Subcutaneous abdominal adipose tissue (tissue), 5 donors: ENCODE measurements around the gene KRT74.
A peak's percentile ranks its signal among the peaks of the same experiment; 100 is the strongest.

Experiments used
- H3K27ac ChIP-seq: one replicate; pipeline ENCODE4 v1.7.0; 2013; ENCODE audit warnings: low read depth, mild to moderate bottlenecking, inconsistent platforms, low read length, moderate library complexity
- H3K27me3 ChIP-seq, 5 donors: one replicate each; pipeline ENCODE4 v1.7.0; 2013; ENCODE audit warnings: low read length in 5 of 5, inconsistent platforms in 1 of 5; ENCODE audit not compliant: control insufficient read depth in 5 of 5, insufficient read depth in 4 of 5
- H3K36me3 ChIP-seq, 5 donors: one replicate each; pipeline ENCODE4 v1.7.0; 2013; ENCODE audit warnings: low read length in 5 of 5; ENCODE audit not compliant: control insufficient read depth in 5 of 5, insufficient read depth in 5 of 5
- H3K4me1 ChIP-seq, 5 donors: one replicate each; pipeline ENCODE4 v1.7.0; 2013; ENCODE audit warnings: low read length in 5 of 5, mild to moderate bottlenecking in 3 of 5, moderate library complexity in 1 of 5; ENCODE audit not compliant: control insufficient read depth in 5 of 5, insufficient read depth in 5 of 5
- H3K4me3 ChIP-seq, 5 donors: one replicate each; pipeline ENCODE4 v1.7.0; 2013; ENCODE audit warnings: low read length in 5 of 5, low read depth in 1 of 5
- H3K9ac ChIP-seq, 5 donors: one replicate each; pipeline ENCODE4 v1.7.0; 2013; ENCODE audit warnings: low read length in 5 of 5, mild to moderate bottlenecking in 4 of 5, moderate library complexity in 3 of 5
- H3K9me3 ChIP-seq, 5 donors: one replicate each; pipeline ENCODE4 v1.7.0; 2013; ENCODE audit warnings: low read length in 5 of 5; ENCODE audit not compliant: control insufficient read depth in 5 of 5
- donor health status: healthy.
- donor health status: healthy.
- donor health status: healthy.
- donor health status: healthy.
- donor health status: healthy.

The KRT74 gene

GRCh38 chr12:52519826-52520662, 53.6 kb downstream of the KRT74 start, which contains the start of gene KRT5:
KRT5 (minus strand) TSS chr12:52520394; CDS start chr12:52520296, 98 bp downstream.
- no peaks in the 10 kb centered on the region for H3K27me3 ChIP-seq
- H3K9me3 ChIP-seq = no peaks in the 10 kb centered on the region
- no peak within 1 kb of the TSS for H3K27ac ChIP-seq
- no peak within 1 kb of the TSS for H3K4me3 ChIP-seq
- peaks cover 3 to 52% (median 46%) of the 10 kb centered on the region in 5 donors for H3K4me1 ChIP-seq
- H3K36me3 ChIP-seq = no peaks in the 10 kb centered on the region
- no peak within 1 kb of the TSS for H3K9ac ChIP-seq

GRCh38 chr12:52519387-52519703, 54.3 kb downstream of the KRT74 start:
- Histone ChIP-seq H3K4me1 (peaks cover 6 to 54% (median 52%) of the 10 kb centered on the region in 5 donors), H3K9me3 (no peaks in the 10 kb centered on the region), H3K27ac (no peak overlapping the region), H3K9ac (no peak overlapping the region), H3K27me3 (no peaks in the 10 kb centered on the region), H3K36me3 (no peaks in the 10 kb centered on the region), H3K4me3 (no peak overlapping the region)

- no peak overlapping the region for H3K27ac ChIP-seq
Measured at GRCh38 chr12:52518574-52519386, 54.9 kb downstream of the KRT74 start.

GRCh38 chr12:52517888-52518287, 55.8 kb downstream of the KRT74 start:
- H3K4me1 ChIP-seq = peaks cover 6 to 58% (median 43%) of the 10 kb centered on the region in 5 donors
- H3K4me3 ChIP-seq = no peak overlapping the region
- no peaks in the 10 kb centered on the region for H3K9me3 ChIP-seq
- no peak overlapping the region for H3K9ac ChIP-seq
- H3K36me3 ChIP-seq = no peaks in the 10 kb centered on the region
- no peak overlapping the region for H3K27ac ChIP-seq
- H3K27me3 ChIP-seq = no peaks in the 10 kb centered on the region

More at GRCh38 chr12:52518574-52519386, 54.9 kb downstream of the KRT74 start:
- H3K4me1 ChIP-seq = peaks cover 6 to 55% (median 49%) of the 10 kb centered on the region in 5 donors
- no peaks in the 10 kb centered on the region for H3K9me3 ChIP-seq
- no peaks in the 10 kb centered on the region for H3K27me3 ChIP-seq
- H3K9ac ChIP-seq = no peak overlapping the region
- no peaks in the 10 kb centered on the region for H3K36me3 ChIP-seq
- H3K4me3 ChIP-seq = no peak overlapping the region

- Histone ChIP-seq H3K36me3 (no peaks in the 10 kb centered on the region), H3K9ac (no peak overlapping the region), H3K4me3 (no peak overlapping the region), H3K27ac (peak overlapping the region; percentile 71), H3K4me1 (peaks cover 3 to 51% (median 37%) of the 10 kb centered on the region in 5 donors), H3K9me3 (no peaks in the 10 kb centered on the region), H3K27me3 (no peaks in the 10 kb centered on the region)
Measured at GRCh38 chr12:52517005-52517835, 56.4 kb downstream of the KRT74 start.

GRCh38 chr12:52515927-52516831, 57.5 kb downstream of the KRT74 start:
- H3K4me1 ChIP-seq = peaks cover 2 to 41% (median 26%) of the 10 kb centered on the region in 5 donors
- no peaks in the 10 kb centered on the region for H3K36me3 ChIP-seq
- H3K27me3 ChIP-seq = no peaks in the 10 kb centered on the region
- H3K27ac ChIP-seq = peak overlapping the region; percentile 71
- H3K9me3 ChIP-seq = peaks cover 0 to 5% (median 0%) of the 10 kb centered on the region in 5 donors
- peak overlapping the region in 1 of 5 donors; percentile 16 for H3K4me3 ChIP-seq
- peak overlapping the region in 1 of 5 donors; percentile 43 for H3K9ac ChIP-seq
